ES-I3 (cell line): ENCODE measurements around the gene ODF2.
"Not testable (repeated sequence)": the region's sequence is repeated elsewhere in the genome, so short reads cannot be mapped to it uniquely, and the experiment has no call there.

ENCODE experiments used
- H3K36me3 ChIP-seq: 2 replicates; pipeline ENCODE4 v1.6.1; 2013; ENCODE audit warnings: mild to moderate bottlenecking, low read length, control low read depth, moderate library complexity; ENCODE audit not compliant: insufficient read depth
- H3K4me1 ChIP-seq: 2 replicates; pipeline ENCODE4 v1.6.1; 2013; ENCODE audit warnings: mild to moderate bottlenecking, control low read depth, low read length; ENCODE audit not compliant: insufficient read depth
- H3K9ac ChIP-seq: 2 replicates; pipeline ENCODE4 v1.6.1; 2013; ENCODE audit warnings: low read depth, mild to moderate bottlenecking, low read length, moderate library complexity
- H3K9me3 ChIP-seq: 2 replicates; pipeline ENCODE4 v1.6.1; 2013; ENCODE audit warnings: mild to moderate bottlenecking, low read length, moderate library complexity; ENCODE audit not compliant: control insufficient read depth, insufficient read depth

Gene ODF2

GRCh38 chr9:128455849-128456612 is at the start of gene ODF2:
Gene ODF2, plus strand, starts transcription at chr9:128456006. Its CDS starts 86 bp downstream, at chr9:128456092.
- Histone ChIP-seq H3K9me3 (no peaks in the 10 kb centered on the region), H3K36me3 (no peaks in the 10 kb centered on the region; the same call in none of the 2 replicates), H3K4me1 (peaks cover 6% of the 10 kb centered on the region; the same call in 1 of the 2 replicates), H3K9ac (peak within 1 kb of the TSS; percentile 81; the same call in 1 of the 2 replicates)

GRCh38 chr9:128406848-128407391 is 48.9 kb upstream of the ODF2 start:
- H3K36me3 ChIP-seq: no peaks in the 10 kb centered on the region
- H3K4me1 ChIP-seq: peaks cover 29% of the 10 kb centered on the region
- H3K9ac ChIP-seq: no peak overlapping the region
- no peaks in the 10 kb centered on the region for H3K9me3 ChIP-seq

GRCh38 chr9:128408963-128409431 is 46.8 kb upstream of the ODF2 start:
- Histone ChIP-seq H3K4me1 (peaks cover 29% of the 10 kb centered on the region), H3K9me3 (no peaks in the 10 kb centered on the region), H3K9ac (no peak overlapping the region), H3K36me3 (no peaks in the 10 kb centered on the region)

GRCh38 chr9:128409450-128409849 is 46.4 kb upstream of the ODF2 start:
- Histone ChIP-seq H3K36me3 (no peaks in the 10 kb centered on the region), H3K9ac (no peak overlapping the region), H3K4me1 (peaks cover 29% of the 10 kb centered on the region), H3K9me3 (no peaks in the 10 kb centered on the region)

GRCh38 chr9:128409978-128410377 is 45.8 kb upstream of the ODF2 start:
- no peak overlapping the region for H3K9ac ChIP-seq
- no peaks in the 10 kb centered on the region for H3K9me3 ChIP-seq
- no peaks in the 10 kb centered on the region for H3K36me3 ChIP-seq
- peaks cover 29% of the 10 kb centered on the region for H3K4me1 ChIP-seq

GRCh38 chr9:128411364-128412119 is 44.3 kb upstream of the ODF2 start:
- no peak overlapping the region for H3K9ac ChIP-seq

GRCh38 chr9:128412120-128412790 is 43.6 kb upstream of the ODF2 start:
- no peak overlapping the region for H3K9ac ChIP-seq

More at GRCh38 chr9:128411364-128412119, 44.3 kb upstream of the ODF2 start:
- no peaks in the 10 kb centered on the region for H3K9me3 ChIP-seq
- H3K36me3 ChIP-seq: no peaks in the 10 kb centered on the region
- peaks cover 21% of the 10 kb centered on the region for H3K4me1 ChIP-seq

GRCh38 chr9:128413728-128414127 is 42.1 kb upstream of the ODF2 start:
- not testable (repeated sequence) for H3K4me1 ChIP-seq, H3K9ac ChIP-seq, H3K36me3 ChIP-seq, H3K9me3 ChIP-seq

More at GRCh38 chr9:128412120-128412790, 43.6 kb upstream of the ODF2 start:
- H3K4me1 ChIP-seq: peaks cover 15% of the 10 kb centered on the region
- H3K36me3 ChIP-seq: no peaks in the 10 kb centered on the region
- no peaks in the 10 kb centered on the region for H3K9me3 ChIP-seq

GRCh38 chr9:128414461-128414860 is 41.3 kb upstream of the ODF2 start:
- Histone ChIP-seq H3K9ac (no peak overlapping the region), H3K4me1 (peaks cover 4% of the 10 kb centered on the region), H3K9me3 (no peaks in the 10 kb centered on the region), H3K36me3 (no peaks in the 10 kb centered on the region)

GRCh38 chr9:128415281-128415680 is 40.5 kb upstream of the ODF2 start:
- Histone ChIP-seq H3K9me3 (no peaks in the 10 kb centered on the region), H3K9ac (no peak overlapping the region), H3K4me1 (no peaks in the 10 kb centered on the region)

GRCh38 chr9:128416014-128416413 is 39.8 kb upstream of the ODF2 start:
- no peaks in the 10 kb centered on the region for H3K36me3 ChIP-seq

More at GRCh38 chr9:128415281-128415680, 40.5 kb upstream of the ODF2 start:
- no peaks in the 10 kb centered on the region for H3K36me3 ChIP-seq

GRCh38 chr9:128416432-128417019 is 39.3 kb upstream of the ODF2 start:
- H3K9me3 ChIP-seq: no peaks in the 10 kb centered on the region
- H3K36me3 ChIP-seq: no peaks in the 10 kb centered on the region
- H3K9ac ChIP-seq: no peak overlapping the region
- no peaks in the 10 kb centered on the region for H3K4me1 ChIP-seq

More at GRCh38 chr9:128416014-128416413, 39.8 kb upstream of the ODF2 start:
- Histone ChIP-seq H3K9me3 (no peaks in the 10 kb centered on the region), H3K9ac (no peak overlapping the region), H3K4me1 (no peaks in the 10 kb centered on the region)

GRCh38 chr9:128419061-128419925 is 36.5 kb upstream of the ODF2 start:
- Histone ChIP-seq H3K9ac (peak overlapping the region; percentile 81; the same call in 1 of the 2 replicates), H3K4me1 (no peaks in the 10 kb centered on the region), H3K36me3 (no peaks in the 10 kb centered on the region), H3K9me3 (no peaks in the 10 kb centered on the region)
